Stimulated activated memory B cell treated with anti-CD40 and anti-IgM and Interleukin-4, amounts not matched to agents 10 μg/mL and 1 μg/mL and 100 μg/mL, for 72 hours (primary cell): ENCODE results near the gene NDUFS8.

Experiments used
- ATAC-seq: fragments of 150-1000 bp; cut with Tn5 transposase; 2 replicates; pipeline ENCODE4 v1.10.0; 2021
- H3K27ac Mint-ChIP-seq: one replicate; pipeline ENCODE4 v1.8.0; 2022; ENCODE audit warnings: mild to moderate bottlenecking, mixed read lengths
- H3K27me3 Mint-ChIP-seq: one replicate; pipeline ENCODE4 v1.8.0; 2022; ENCODE audit warnings: mixed read lengths
- H3K36me3 Mint-ChIP-seq: one replicate; pipeline ENCODE4 v1.8.0; 2022; ENCODE audit warnings: mixed read lengths
- H3K4me1 Mint-ChIP-seq: one replicate; pipeline ENCODE4 v1.8.0; 2022; ENCODE audit warnings: mixed read lengths
- H3K4me3 Mint-ChIP-seq: one replicate; pipeline ENCODE4 v1.8.0; 2022; ENCODE audit warnings: mild to moderate bottlenecking, moderate library complexity, mixed read lengths
- H3K9me3 Mint-ChIP-seq: one replicate; pipeline ENCODE4 v1.8.0; 2022; ENCODE audit warnings: mixed read lengths

Gene NDUFS8

GRCh38 chr11:68036141-68036716 lies 5.7 kb downstream of the NDUFS8 start:
- peak overlapping the region; percentile 81 for H3K27ac Mint-ChIP-seq
- no peak for ATAC-seq
- peaks cover 12% of the 10 kb centered on the region for H3K36me3 Mint-ChIP-seq
- no peaks in the 10 kb centered on the region for H3K9me3 Mint-ChIP-seq
- H3K4me1 Mint-ChIP-seq: peaks cover 41% of the 10 kb centered on the region
- H3K27me3 Mint-ChIP-seq: no peaks in the 10 kb centered on the region
- H3K4me3 Mint-ChIP-seq: no peak overlapping the region

- no peak for ATAC-seq
- Mint-ChIP-seq H3K4me1 (peaks cover 40% of the 10 kb centered on the region), H3K27ac (peak overlapping the region; percentile 81), H3K4me3 (no peak overlapping the region), H3K36me3 (peaks cover 16% of the 10 kb centered on the region), H3K9me3 (no peaks in the 10 kb centered on the region), H3K27me3 (no peaks in the 10 kb centered on the region)
Observed at GRCh38 chr11:68036717-68037239, 6.3 kb downstream of the NDUFS8 start.

- H3K27ac Mint-ChIP-seq: peak overlapping the region; percentile 93
- H3K9me3 Mint-ChIP-seq: no peaks in the 10 kb centered on the region
- H3K36me3 Mint-ChIP-seq: peaks cover 18% of the 10 kb centered on the region
- no peaks in the 10 kb centered on the region for H3K27me3 Mint-ChIP-seq
- peak overlapping the region; percentile 53 for H3K4me3 Mint-ChIP-seq
- no peak for ATAC-seq
- peaks cover 39% of the 10 kb centered on the region for H3K4me1 Mint-ChIP-seq
Observed at GRCh38 chr11:68037411-68038225, 7.1 kb downstream of the NDUFS8 start.

GRCh38 chr11:68038226-68038717 lies 7.8 kb downstream of the NDUFS8 start:
- no peaks in the 10 kb centered on the region for H3K27me3 Mint-ChIP-seq
- peaks cover 18% of the 10 kb centered on the region for H3K36me3 Mint-ChIP-seq
- peak overlapping the region; percentile 93 for H3K27ac Mint-ChIP-seq
- H3K4me1 Mint-ChIP-seq: peaks cover 39% of the 10 kb centered on the region
- H3K4me3 Mint-ChIP-seq: peak overlapping the region; percentile 98
- ATAC-seq: peak; percentile 0
- no peaks in the 10 kb centered on the region for H3K9me3 Mint-ChIP-seq

GRCh38 chr11:68038718-68039525 lies 8.4 kb downstream of the NDUFS8 start, which contains the start of gene TCIRG1:
Gene TCIRG1, plus strand, starts transcription at chr11:68039025. Its CDS starts 2,247 bp downstream, at chr11:68041272.
- peak within 1 kb of the TSS; percentile 93 for H3K27ac Mint-ChIP-seq
- no peaks in the 10 kb centered on the region for H3K9me3 Mint-ChIP-seq
- H3K27me3 Mint-ChIP-seq: no peaks in the 10 kb centered on the region
- peak; percentile 74 for ATAC-seq
- H3K36me3 Mint-ChIP-seq: peaks cover 15% of the 10 kb centered on the region
- H3K4me1 Mint-ChIP-seq: peaks cover 39% of the 10 kb centered on the region
- H3K4me3 Mint-ChIP-seq: peak within 1 kb of the TSS; percentile 98

GRCh38 chr11:68039526-68040086 lies 9.1 kb downstream of the NDUFS8 start:
- peak; percentile 2 for ATAC-seq
- H3K4me1 Mint-ChIP-seq: peaks cover 39% of the 10 kb centered on the region
- H3K27ac Mint-ChIP-seq: peak overlapping the region; percentile 93
- H3K27me3 Mint-ChIP-seq: no peaks in the 10 kb centered on the region
- peaks cover 16% of the 10 kb centered on the region for H3K36me3 Mint-ChIP-seq
- H3K4me3 Mint-ChIP-seq: peak overlapping the region; percentile 98
- no peaks in the 10 kb centered on the region for H3K9me3 Mint-ChIP-seq

GRCh38 chr11:68040101-68040956 lies 9.8 kb downstream of the NDUFS8 start:
- Mint-ChIP-seq H3K4me3 (peak overlapping the region; percentile 98), H3K9me3 (no peaks in the 10 kb centered on the region), H3K36me3 (peaks cover 23% of the 10 kb centered on the region), H3K4me1 (peaks cover 39% of the 10 kb centered on the region), H3K27ac (peak overlapping the region; percentile 93), H3K27me3 (no peaks in the 10 kb centered on the region)
- ATAC-seq: peak; percentile 78

- ATAC-seq: no peak
- Mint-ChIP-seq H3K27me3 (no peaks in the 10 kb centered on the region), H3K4me3 (peak overlapping the region; percentile 98), H3K36me3 (peaks cover 29% of the 10 kb centered on the region), H3K27ac (peak overlapping the region; percentile 93), H3K4me1 (peaks cover 39% of the 10 kb centered on the region), H3K9me3 (no peaks in the 10 kb centered on the region)
Observed at GRCh38 chr11:68040957-68041591, 10.6 kb downstream of the NDUFS8 start.

GRCh38 chr11:68041617-68042218 lies 11.2 kb downstream of the NDUFS8 start:
- peaks cover 26% of the 10 kb centered on the region for H3K36me3 Mint-ChIP-seq

GRCh38 chr11:68042219-68043028 lies 11.9 kb downstream of the NDUFS8 start:
- H3K36me3 Mint-ChIP-seq: peaks cover 26% of the 10 kb centered on the region
- H3K27me3 Mint-ChIP-seq: no peaks in the 10 kb centered on the region
- H3K4me3 Mint-ChIP-seq: no peak overlapping the region
- no peaks in the 10 kb centered on the region for H3K9me3 Mint-ChIP-seq
- H3K27ac Mint-ChIP-seq: no peak overlapping the region
- ATAC-seq: no peak
- peaks cover 29% of the 10 kb centered on the region for H3K4me1 Mint-ChIP-seq

More at GRCh38 chr11:68041617-68042218, 11.2 kb downstream of the NDUFS8 start:
- Mint-ChIP-seq H3K4me1 (peaks cover 36% of the 10 kb centered on the region), H3K9me3 (no peaks in the 10 kb centered on the region), H3K4me3 (no peak overlapping the region), H3K27me3 (no peaks in the 10 kb centered on the region), H3K27ac (peak overlapping the region; percentile 93)
- no peak for ATAC-seq

GRCh38 chr11:68043029-68043348 lies 12.5 kb downstream of the NDUFS8 start:
- H3K27ac Mint-ChIP-seq: no peak overlapping the region
- H3K36me3 Mint-ChIP-seq: peaks cover 28% of the 10 kb centered on the region
- peaks cover 28% of the 10 kb centered on the region for H3K4me1 Mint-ChIP-seq
- no peak overlapping the region for H3K4me3 Mint-ChIP-seq
- H3K27me3 Mint-ChIP-seq: no peaks in the 10 kb centered on the region
- no peaks in the 10 kb centered on the region for H3K9me3 Mint-ChIP-seq
- ATAC-seq: no peak

GRCh38 chr11:68043349-68044144 lies 13.1 kb downstream of the NDUFS8 start:
- Mint-ChIP-seq H3K4me1 (peaks cover 28% of the 10 kb centered on the region), H3K9me3 (no peaks in the 10 kb centered on the region), H3K27ac (no peak overlapping the region), H3K27me3 (no peaks in the 10 kb centered on the region), H3K36me3 (peaks cover 28% of the 10 kb centered on the region), H3K4me3 (no peak overlapping the region)
- ATAC-seq: no peak
